Measurements from ENCODE around the gene SLC35A3.
A peak's percentile ranks its signal among the peaks of the same experiment; 100 is the strongest.
"Not testable (repeated sequence)": the region's sequence is repeated elsewhere in the genome, so short reads cannot be mapped to it uniquely, and the experiment has no call there.

The SLC35A3 gene

DNA sequence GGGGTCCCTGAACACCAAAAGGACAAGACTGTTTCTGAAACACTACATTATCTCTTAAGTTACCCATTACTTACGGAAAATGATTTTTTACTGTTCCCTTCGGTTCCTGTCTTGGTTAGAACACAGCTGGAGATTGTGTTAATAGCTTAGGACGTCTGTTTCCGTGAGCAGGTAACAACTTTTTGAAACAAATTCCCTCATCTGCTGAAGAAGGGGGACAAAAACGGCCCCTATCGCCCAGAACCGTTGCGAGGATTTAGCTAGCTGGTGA is 67.8 kb downstream of the SLC35A3 start:
- no peak for DNase-seq

DNA sequence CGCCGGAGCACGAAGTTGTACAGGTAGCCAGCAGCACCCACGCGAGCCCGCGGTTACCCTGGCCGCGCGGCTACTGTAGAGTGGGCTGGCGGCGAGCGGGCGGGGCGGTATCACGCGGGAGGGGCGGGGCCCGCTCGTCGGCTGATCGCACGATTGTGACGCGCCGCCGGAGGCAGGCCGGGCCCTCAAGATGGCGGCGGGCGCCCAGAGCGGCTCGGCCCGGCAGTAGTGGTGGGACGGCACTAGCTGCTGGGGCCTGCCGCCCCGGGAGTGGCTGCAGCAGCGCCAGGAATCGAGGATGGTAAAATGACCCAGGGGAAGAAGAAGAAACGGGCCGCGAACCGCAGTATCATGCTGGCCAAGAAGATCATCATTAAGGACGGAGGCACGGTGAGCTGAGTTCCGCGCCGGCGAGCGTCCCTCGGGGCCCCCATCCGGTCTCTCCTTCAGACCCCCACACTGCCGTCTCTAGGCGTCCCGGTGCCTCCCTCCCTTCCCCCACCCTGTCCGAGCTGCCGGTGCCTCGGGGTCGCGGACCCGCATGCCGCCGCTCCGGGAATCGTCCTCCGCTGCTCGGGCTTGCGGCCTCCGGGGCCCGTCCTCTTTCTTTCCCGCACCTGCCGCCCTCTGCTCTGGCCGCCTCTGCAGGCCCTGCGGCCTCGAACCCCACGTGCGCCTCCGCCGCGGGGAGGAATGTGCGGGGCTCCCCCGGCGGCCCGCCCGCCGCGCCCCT is 68.3 kb downstream of the SLC35A3 start:
- peak; percentile 86 for DNase-seq

DNA sequence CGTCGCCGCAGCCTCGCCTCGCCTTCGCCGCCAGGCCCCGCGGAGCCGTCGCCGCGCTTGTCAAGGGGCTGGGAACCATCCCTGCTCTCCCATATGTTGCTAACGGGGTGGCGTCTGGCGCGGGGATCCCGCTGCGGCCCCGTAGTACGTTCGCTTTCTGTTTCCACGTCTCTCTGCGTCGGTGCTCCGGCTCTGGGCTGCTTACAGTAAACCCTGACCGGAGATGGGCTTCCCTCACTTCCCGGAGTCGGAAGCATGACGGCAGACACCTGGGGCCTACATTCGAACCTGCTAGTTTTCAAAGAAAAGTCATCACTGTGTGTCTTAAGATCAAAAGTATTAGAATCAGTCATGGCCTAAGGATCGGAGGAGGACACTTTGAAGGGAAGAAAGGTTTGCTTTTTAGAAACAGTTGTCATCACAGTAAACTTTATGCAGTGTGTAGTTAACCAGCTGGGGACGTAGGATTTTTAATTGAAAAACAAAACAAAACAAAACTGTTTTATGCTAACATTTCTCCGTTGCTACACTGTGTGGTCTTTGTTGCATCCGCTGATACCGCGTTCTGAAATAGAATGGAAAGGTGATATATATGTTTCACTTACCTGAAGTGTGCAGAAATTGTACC is 69.0 kb downstream of the SLC35A3 start:
- peak; percentile 67 for DNase-seq

DNA sequence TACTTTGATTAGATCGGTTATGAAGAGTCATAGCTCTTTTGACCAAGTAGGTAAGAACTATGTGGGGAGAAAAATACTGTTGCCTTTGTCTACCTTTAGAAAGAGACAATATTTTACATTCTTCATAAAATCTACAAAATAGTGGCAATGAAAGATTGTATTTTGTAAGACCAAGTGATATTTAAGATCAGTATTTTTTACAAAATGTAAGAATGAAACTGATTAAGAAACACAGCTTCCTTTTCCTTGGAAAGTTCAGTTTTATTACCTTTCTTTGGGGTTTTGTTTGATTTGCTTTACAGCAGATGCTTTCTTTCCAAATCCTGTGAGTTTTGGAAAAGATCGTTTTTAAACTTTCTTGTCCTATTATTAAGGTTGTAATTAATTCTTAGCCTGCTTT is 69.8 kb downstream of the SLC35A3 start:
- DNase-seq: no peak

DNA sequence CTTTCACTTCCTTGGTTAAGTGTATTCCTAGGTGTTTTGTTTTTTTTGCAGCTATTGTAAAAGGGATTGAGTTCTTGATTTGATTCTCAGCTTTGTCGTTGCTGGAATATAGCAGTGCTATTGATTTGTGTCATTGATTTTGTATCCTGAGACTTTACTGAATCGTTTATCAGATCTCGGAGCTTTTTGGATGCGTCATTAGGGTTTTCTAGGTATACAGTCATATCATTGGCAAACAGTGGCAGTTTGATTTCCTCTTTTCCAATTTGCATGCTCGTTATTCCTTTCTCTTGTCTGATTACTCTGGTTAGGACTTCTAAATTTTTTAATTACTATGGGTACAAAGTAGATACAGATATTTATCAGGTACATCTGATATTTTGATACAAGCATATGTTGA is 75.4 kb downstream of the SLC35A3 start:
- DNase-seq: no peak

DNA sequence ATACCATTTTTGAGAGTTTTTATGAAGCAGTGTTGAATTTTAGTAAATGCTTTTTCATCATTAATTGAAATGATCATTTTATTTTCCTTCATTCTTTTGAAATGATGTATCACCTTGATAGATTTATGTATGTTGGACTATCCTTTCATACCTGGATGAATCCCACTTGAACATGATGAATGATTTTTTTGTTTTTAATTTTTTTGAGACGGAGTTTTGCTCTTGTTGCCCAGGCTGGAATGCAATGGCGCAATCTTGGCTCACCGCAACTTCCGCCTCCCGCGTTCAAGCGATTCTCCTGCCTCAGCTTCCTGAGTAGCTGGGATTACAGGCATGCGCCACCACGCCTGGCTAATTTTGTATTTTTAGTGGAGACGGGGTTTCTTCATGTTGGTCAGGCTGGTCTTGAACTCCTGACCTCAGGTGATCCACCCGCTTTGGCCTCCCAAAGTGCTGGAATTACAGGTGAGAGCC is 77.5 kb downstream of the SLC35A3 start:
- not testable (repeated sequence) for DNase-seq

DNA sequence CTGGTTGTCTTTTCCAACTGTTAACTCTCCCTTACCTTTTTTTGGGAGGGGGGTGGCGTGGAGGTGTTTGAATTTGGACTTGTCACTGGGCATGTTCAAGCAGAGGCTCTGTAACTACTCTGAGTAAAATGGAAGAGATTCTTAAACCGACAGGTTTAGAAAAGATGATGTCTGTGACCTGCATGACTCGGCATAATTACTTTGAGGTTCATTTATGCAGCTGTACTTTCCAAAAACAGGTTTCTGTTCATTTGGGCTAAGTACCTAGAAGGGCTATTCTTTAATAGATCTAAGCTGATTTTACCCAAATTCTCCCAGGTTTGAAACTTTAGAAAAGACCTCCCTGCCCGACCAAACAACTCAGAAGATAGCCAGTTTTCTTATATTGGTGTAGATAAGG is 80.3 kb downstream of the SLC35A3 start:
- no peak for DNase-seq

DNA sequence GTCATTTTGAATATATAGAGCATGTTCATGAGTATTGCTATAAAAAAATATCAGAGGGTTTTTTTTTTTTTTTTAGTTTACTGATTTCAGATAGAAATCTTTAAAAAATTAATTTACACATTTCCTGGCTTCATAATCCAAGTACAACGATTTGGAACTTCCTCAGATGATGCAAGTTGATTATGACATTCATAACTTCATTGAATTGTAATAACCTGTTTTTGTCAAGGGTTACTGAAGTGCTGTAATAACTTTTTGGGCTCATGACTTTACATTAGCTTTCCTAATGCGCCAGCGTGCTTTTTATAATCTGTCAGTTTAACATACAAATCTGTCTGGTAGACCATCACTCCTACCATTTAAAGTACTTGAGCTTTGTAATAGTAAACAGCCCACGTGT is 81.6 kb downstream of the SLC35A3 start:
- no peak for DNase-seq

DNA sequence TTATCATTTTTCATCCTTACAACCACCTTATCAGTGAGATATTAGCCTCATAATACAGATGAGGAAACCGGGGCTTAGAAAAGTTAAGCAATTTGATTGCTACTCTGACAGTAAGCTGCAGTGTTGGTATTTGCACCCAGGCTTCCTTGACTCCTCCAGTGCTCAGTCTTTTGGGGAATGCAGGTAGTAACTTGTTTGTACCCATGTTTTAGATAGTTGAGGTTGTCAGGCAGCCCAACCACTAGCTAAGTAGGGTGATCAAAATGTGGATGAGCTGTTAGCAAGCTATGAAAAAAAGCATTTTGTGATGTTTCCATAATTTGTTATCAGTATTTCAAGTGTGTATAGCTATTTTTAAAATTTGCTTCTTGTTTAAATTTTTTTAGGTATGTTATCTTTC is 82.1 kb downstream of the SLC35A3 start:
- no peak for DNase-seq

DNA sequence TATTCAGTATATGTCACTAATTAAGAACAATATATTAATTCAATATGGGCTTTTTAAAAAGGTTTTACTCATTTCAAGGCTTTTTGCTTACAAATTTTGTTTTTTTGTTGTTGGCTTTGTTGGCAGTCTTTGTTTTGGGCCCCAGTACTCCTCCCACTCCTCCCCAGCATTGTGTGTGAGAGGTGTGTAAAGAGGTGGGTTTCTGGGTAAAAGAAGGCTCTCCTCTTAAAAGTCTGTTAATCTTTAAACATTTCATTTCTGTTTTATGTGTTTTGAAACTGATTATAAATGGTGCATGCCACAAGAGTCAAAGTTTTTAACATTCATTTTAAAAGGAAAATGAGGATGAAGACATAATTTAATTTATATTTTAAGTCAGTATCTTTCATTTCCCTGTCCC is 83.3 kb downstream of the SLC35A3 start:
- no peak for DNase-seq

DNA sequence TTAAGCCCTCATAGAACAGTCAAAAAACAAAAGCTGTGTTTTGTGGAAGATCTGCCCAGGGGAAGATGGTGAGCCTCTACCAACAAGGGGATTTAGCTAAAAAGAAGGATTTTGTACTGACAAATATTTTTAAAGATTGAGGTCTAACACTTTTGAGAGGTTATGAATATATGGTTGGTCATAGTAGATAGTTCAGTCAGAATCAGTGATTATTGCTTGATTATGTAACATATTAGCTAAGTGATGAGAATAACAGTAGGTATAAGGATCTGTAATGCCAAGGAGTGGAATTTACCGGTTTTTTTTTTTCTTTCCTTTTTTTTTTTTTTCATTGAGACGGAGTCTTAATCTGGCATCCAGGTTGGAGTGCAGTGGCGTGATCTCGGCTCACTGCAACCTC is 83.9 kb downstream of the SLC35A3 start:
- DNase-seq: no peak

DNA sequence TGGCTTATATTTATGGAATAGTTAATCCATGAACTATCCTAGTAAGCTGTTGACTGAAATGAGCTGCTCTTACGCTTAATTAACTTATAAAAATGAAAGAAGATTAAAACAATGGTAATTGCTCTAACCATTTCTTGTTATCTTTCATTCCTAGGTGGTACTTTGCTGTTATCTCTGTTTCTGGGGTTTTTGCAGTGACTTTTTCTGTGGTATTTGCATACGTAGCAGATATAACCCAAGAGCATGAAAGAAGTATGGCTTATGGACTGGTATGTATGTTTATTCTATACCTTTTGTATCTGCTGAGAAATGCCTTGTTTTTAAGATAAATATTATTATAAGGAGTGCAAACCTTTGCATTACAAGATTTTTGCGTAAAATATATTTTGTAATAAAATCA is 91.9 kb downstream of the SLC35A3 start:
- no peak for DNase-seq

DNA sequence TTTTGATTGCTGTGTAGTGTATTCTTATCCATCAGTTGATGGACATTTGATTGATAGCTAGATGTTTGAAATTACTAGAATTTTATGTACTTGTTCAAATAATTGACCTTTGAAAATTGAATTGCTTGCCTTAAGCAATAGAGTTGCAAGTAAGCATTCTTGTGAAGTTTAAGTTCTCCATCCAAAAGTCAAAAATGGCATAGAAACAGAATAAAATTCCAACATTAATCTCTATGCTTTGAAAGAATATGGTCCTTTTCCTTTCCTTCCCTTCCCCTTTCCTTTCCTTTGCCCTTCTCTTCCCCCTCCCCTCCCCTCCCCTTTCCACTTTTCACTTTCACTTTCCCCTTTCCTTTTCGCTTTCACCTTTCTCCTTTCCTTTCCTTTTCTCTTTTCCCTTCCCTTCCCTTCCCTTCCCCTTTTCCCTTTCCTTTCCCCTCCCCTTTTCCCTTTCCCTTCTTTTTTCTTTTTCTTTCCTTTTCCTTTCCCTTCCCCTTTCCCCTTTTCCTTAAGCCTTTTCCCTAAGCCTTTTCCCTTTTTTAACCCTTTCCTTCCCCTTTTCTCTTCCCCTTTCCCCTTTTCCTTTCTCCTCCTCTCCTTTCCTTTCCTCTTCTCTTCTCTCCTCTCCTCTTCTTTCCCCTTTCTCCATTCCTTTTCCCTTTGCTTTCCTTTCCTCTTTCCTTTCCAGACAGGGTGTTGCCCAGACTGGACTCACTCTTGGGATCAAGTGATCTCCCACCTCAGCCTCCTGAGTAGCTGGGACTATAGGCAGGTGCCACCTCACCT is 95.6 kb downstream of the SLC35A3 start:
- no peak for DNase-seq

DNA sequence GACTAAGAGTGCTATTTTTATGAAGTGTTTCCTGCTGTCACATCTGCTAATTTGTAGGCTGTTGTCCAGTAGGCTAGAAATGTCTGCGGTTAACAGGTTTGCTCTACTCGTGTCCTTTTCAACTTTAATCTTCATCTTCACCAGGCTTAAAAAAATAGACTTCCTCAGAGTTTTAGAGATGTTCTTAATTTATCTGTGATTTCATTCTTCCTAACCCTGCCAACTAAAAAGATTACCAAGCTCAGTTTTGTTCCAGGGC is 96.1 kb downstream of the SLC35A3 start:
- no peak for DNase-seq

DNA sequence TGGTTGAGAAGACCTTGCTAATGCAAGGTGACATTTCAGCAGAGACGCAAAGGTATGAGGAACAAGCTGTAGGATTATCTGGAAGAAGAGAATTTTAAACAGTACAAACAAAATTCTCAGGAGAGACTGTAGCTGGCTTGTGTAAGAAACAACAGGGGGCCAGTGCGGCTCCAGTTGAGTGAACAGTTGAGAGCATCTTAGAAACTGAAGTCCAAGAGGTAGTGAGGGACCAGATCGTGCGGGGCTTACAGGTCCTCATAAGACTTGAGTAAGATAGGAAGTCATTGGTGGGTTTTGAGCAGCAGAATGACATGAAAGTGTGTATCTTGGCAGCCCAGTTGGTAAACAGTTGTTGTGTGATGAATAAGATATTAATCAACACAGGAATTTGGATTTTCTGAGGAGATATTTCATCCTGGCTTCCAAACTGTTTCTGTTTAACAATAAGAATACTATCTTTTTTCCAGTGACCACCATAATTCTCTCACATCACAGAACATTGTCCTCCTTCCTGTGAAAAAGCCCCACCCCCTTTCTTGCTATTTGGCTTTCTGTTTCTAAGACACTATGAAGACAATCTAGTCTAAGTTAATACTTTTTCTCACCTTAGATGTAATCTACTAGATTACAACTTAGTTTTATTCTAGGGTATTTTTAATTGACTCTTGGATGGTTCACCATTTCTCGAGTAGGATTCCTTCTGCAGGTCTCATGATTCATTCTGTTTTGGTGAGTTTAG is 100.6 kb downstream of the SLC35A3 start:
- no peak for DNase-seq

DNA sequence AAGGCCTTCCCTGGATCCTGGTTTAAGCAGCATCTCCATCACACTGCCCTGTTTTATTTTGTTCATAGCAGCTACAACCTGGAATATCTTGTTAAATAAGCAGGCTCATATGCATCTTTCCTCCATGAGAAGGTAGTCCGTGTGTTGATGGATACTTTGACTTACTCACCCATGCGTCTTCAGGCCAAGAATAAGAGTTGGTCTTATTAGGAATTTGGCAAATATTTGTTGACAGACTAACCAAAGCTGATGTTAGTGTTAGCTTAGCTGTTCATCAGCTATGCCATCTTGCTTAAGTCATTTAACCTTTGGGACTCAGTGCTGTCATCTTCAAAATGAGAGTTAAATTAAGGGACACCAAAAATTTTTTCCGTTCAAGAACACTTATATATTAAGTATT is 103.7 kb downstream of the SLC35A3 start:
- no peak for DNase-seq

DNA sequence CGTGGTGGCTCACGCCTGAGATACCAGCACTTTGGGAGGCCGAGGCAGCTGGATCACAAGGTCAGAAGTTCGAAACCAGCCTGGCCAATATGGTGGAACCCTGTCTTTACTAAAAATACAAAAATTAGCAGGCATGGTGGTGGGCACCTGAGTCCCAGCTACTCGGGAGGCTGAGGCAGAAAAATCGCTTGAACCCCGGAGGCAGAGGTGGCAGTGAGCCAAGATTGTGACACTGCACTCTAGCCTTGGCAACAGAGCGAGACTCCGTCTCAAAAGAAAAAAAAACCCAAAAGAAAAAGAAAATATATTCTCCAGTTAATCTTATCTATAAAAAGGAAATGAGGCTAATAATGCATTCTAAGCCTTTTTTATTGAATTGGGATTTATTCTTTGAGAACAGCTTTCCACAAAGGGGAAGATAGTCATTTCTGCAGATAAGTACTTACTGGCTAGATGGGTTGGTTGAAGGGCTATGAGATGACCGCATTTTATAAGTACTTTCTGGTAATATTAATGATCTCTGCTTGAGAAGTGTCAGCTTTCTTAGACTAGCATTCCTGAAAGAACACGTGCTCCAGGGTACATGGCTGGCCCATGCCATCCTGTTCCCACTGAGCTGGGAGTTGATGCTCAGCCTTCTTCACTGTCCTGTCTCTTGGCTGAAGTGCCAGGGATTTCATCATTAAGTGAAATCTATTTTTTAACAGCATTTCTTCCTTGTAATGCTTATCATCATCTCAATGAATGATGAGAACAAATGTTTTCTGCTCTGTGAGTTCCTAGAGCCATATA is 105.0 kb downstream of the SLC35A3 start:
- DNase-seq: no peak

DNA sequence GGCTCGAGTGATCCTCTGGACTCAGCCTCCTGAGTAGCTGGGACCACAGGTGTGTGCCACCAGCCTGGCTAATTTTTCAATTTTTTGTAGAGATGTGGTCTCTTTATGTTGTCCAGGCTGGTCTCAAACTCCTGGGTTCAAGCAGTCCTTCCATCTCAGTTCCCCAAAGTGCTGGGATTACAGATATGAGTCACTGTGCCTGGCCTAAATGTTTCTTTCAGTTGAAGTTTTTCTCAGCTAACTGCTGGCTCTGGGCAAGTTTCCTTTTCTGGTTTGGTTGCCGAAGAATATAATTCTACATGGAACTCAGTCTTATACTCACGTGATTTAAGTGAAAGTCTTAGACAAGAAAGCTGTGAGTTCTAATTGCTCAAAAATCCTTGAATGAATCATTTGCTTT is 106.0 kb downstream of the SLC35A3 start:
- DNase-seq: peak; percentile 18

DNA sequence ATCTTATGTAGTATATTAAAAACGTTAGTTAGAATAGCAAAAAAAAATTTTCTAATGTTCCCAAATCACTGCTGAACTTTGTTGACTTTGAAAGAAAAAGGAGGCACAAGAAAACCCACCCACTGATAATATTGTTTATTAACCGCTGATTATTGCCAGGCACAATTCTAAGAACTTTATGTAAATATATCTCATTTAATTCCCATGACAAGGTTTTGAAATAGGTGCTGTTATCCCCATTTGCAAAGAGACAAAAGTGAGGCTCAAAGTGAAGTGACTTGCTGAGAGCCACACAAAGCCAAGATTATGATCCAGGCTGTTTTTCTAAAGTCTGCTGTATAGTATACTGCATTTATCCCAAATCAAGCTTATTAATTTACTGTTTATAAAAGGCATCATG is 106.5 kb downstream of the SLC35A3 start:
- no peak for DNase-seq

DNA sequence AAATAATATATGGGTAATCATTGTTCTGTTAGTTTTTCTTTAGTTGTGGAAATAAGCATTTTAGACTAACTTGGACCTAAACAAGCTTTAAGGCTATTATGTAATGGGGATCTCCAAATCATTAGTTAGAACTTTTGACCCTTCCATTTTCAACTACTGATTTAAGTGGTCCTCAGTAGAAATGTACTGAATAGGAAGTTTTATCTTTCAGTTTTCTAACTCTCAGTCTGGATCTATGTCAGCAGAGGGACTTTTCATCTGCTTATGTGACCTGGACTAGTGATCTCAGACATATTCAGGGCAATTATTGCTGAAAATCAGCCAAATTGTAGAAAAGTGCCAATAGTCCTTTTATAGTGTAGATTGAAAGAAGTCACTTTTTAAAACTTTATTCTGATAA is 106.9 kb downstream of the SLC35A3 start:
- DNase-seq: no peak

DNA sequence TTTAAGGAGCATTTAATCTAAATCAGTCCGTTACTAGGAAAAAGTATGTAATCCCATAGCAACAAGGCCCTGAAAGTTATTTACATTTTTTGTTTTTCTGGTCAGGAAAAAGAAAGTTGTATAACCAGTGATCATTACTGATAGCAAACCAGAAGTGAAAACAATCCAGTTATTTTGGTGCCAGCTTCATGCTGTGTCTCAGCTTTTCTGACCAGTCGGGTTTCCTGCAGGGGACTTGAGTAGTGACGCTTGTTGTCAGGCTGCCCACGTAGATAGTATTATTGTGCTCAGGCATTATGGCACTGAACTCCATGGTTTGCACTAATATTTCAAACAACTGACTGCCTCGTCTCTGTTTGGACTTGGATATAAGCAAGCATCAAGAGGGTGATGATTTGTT is 107.7 kb downstream of the SLC35A3 start:
- no peak for DNase-seq

DNA sequence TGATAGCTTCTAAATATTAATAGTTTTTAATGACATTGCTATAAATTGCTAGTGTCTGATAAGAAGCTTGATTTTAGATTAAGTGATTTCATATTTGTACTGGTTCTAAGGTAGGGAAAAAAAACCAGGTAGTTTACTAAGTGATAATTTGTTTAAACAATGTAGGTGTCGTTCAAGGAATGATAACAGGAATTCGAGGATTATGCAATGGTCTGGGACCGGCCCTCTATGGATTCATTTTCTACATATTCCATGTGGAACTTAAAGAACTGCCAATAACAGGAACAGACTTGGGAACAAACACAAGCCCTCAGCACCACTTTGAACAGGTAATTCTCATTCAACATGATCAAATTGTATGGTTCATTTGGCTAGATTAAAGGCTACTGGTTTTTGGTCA is 110.5 kb downstream of the SLC35A3 start:
- no peak for DNase-seq
